ENCODE results near the gene JUNB.

Gene JUNB

DNA sequence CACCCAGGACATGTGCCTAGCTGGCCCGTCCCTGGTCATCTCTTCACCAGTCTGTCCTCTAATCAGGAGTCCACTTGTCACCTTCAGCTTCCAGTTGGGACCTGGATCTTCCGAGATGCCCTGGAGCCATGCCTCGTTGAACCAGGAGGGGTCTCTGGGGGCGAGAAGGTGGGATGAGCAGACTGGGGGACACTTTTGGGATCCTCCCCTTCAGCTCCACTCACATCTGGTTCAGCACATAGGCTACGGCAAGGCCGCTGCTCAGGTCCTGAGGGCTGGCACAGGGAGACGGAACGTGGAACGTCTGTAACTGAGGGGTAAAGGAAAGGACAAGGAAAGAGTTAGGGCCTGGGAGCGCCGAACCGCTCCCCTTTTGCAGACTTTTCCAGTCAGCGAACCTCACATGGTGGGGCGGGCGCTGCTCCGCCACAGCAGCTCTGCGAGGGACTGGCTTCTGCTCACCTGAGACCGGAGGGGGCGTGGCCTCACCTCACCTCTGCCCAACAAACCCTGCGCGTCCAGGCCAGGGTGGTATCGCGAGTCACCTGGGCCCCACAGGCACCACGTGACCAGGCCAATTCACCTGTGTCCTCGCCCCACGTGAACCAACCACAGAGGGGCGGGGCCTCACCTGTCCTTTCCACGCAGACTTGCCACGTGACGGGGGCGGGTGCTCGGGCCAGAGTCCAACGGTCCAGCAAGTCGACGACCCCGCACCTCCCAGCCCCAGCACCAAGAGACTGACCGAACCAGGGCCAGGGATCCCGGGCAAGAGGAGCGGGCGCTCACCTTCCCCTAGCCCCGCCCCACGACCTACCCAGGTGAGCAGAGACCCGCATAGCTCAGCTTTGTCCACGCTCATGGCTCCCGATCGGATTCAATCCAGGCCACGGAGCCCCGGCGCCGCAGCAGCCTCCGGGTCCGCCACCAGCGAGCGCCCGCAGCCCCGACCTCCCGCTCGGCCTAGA is 16.4 kb upstream of the JUNB start, which contains the start of gene HOOK2:
Gene HOOK2, minus strand, starts transcription at position 965 of the 968 bp plus-strand sequence. Its CDS starts 103 bp downstream, at position 862.
- DNase-seq (ENCODE audit: low spot score): no peak

DNA sequence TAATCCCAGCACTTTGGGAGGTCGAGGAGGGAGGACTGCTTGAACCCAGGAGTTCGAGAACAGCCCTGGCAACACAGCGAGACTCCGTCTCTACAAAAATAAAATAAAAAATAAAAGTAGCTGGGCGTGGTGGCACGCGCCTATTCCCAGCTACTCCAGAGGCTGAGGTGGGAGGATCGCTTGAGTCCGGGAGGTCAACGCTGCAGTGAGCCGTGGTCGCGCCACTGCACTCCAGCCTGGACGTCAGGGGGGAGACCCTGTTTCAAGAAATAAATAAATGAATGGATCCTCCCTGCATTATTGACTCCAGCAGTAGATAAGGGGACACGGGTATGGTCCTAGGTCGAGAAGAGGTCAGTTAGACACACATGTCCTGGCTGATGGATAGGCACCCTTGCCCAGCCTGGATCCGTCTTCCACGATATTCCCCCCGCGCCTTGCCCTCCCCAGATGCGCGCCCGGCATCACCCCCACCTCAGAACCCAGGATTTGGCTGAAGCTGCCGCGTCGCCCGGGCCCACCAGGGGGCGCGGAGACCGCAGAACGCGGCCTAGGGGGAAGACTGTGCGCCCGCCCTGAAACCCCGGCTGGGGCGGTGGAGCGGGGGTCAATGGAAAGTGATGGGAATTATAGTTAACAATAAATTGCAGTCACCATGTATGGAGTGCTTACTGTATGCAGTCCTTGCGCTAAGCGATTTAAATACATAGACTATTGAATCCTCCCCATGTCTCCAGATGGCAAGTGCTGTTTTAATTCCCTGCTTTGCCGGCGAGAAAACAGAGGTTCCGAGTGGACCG is 13.9 kb upstream of the JUNB start:
- peak; percentile 88 for DNase-seq (ENCODE audit: low spot score)

DNA sequence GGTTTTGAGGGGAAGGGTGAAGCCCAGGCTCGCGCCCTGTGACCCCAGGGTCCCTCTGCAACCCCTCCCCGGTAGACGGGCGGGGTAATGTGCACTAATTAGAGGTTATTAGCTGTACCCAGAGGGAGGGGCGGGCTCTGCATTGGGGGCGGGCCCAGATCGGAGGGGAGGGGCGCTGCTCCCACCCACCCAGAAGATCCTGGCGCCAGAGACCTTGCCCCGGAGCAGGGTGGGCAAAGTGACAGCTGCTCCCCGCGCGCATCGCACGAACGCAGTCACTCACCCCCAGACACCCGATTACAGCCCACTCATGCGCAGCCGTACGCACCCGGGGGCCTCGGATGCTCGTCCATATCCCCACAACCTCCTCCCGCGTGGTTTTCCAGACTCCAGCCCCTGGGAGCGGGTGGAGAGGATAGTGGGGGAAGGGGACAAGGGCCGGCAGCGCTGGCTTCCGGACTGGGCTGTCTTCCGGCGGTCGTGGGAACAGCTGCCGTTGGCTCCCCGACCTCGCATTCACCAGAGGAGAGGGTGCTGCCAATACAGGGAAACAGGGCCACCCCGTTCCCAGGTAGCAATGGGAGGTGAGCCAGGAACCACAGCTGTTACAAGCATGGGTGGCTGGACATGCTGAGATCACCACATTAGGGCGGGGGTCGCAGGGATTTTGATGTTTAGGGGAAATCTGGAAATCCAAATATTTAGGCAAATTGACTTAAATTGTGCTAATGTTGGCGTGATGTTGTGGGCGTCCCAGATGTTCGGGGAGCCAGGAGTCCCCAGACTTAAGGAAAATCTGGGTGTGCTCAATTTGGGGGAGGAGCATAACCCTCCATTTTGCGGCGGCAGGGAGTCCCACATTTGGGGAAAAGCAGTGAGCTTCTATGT is 13.0 kb upstream of the JUNB start:
- peak; percentile 79 for DNase-seq (ENCODE audit: low spot score)

DNA sequence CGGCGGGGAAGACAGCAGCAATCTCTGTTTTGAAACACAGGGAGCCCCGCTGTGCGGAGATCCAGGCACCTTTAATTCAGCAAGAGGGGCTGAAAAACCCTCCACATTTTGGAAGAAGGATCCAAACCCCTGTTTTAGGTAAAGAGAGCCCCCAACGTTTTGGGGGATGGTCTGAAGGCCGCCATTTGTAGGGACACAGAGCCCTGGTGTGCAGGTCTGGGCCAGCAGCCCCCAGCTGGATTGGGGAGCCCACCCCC is 12.5 kb upstream of the JUNB start:
- no peak for DNase-seq (ENCODE audit: low spot score)

DNA sequence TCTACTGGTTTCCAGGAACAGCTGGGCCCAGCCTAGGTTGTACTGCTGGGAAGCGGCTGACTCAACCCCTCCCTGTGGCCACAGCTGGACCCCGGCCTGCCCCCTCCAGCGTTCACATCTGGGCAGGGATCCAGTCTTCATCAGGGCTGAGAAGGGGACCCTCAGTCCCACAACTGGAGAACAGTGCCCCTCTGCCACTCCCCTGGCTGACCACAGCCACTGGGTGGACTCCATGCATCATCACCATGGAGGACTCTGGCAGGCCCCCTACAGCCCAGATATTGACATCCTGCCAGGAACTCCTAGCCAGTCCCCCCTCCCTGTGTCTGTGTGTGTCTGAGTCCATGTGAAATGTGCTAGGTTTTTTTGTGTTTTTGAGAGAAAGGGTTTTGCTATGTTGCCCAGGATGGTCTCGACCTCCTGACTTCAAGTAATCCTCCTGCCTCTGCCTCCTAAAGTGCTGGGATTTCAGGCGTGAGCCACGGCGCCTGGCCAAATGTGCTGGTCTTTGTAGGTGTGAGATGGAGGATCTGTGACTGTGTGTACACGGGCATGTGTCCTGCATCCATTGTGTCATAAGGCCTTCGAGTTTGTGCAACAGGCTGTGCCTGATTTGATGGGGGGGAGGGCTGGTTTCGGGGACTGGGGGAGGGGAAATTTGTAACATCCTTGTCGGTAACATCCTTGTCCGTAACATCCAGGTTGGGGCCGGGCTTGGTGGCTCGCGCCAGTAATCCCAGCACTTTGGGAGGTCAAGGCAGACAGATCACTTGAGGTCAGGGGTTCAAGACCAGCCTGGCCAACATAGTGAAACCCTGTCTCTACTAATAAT is 11.9 kb upstream of the JUNB start:
- DNase-seq (ENCODE audit: low spot score): no peak

DNA sequence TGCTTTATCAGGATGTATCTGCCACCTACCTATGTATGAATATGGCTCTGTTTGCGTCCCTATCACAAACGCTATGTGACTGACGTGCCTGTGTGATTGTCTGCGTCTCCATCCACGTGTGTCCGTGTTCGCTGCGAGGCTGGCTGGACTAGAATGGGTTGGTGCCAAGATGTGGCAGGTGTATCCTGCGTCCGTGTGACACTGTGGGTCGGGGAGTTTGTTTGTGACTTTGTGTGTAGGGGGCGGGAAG is 9.2 kb upstream of the JUNB start:
- no peak for DNase-seq (ENCODE audit: low spot score)

DNA sequence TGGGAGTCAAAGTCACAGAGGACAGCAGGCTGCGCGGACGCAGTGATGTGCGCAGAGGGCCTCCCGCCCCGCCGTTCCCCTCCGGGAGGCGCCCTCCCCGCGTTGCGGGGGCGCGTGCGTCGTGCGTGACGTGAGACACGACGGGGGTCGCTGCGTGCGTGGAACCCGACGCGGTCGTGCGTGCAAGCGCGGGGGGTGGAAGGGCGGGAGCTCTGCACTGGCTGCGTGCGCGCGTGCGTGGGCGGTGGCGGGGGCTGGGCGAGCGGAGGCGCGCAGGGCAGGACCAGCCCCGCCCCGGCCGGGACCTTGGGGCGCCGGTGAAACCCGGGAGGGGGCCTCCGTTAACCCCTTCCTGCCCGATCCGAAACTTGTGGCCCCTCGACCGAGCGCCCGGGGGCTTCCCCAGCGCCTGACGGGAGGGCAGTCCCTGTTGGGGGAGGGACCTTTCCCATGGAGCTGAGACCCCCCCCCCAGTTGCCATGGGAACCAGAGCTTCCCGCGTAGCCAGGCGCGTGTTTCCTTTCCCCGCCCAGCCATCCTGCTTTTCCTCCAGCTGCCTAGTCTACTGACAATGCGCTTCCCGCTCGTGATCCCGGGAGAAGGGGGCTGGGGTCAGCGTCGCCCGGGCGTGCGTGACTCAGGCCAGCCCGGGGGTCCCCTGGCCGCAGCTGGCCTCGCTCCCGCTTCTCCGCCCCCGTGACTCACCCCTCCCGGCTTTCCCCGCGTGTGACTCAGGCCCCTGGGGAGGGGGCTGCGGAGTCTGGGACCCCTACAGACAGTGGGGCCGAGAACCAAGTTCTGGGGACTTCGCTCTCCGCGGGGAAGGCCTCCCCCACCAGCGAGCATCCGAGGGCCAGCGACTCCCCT is 8.6 kb upstream of the JUNB start:
- peak; percentile 88 for DNase-seq (ENCODE audit: low spot score)

DNA sequence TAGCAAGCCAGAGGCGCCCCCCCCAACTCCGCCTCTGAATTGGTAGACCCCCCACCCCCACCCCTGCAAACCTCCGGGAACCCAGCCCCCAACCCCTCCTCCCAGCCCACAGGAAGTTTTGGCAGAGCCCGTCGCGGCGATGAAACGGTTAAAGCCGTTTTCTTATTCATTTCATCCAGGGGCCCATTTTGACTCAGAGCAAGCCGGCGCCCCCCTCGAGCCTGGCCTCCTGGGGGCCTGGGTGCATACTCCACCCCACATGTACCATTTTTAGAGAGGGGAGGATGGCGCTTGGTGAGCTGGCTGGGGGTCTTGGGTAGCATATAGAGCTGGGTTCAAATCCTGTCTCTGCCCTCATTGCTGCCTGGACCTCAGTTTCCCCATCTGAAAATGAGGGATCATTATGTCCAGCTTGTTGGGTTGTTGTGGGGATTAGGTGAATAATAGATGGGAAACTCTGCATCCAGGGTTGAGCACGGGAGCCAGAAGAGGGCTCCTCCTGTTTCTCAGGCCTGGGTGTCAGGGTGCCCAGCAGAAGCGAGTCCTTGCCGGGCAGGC is 7.9 kb upstream of the JUNB start:
- DNase-seq (ENCODE audit: low spot score): no peak

DNA sequence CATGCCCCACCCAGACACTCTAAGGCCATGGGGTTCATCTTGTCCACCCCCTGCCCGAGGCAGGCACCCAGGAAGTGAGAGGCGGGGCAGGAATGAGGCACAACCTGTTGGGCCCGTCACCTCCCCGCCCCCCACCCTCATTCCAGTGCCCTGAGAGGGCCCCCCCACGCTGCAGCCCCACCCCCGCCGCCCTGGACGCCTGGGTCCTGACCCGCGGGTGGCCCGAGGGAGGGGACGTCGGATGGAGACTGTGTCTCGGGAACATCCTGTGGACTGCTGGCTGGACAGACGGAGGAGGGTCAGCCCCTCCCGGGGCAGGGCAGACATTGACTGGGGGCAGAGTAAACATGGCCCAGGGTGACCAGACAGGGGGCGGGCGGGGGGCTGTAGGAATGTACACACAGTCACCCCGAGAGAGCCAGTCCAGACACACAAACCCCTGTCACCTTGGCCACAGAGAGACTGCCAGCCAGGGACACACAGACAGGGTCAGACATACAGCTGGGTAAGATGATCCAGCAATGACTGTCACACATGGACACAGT is 7.4 kb upstream of the JUNB start:
- DNase-seq (ENCODE audit: low spot score): no peak

DNA sequence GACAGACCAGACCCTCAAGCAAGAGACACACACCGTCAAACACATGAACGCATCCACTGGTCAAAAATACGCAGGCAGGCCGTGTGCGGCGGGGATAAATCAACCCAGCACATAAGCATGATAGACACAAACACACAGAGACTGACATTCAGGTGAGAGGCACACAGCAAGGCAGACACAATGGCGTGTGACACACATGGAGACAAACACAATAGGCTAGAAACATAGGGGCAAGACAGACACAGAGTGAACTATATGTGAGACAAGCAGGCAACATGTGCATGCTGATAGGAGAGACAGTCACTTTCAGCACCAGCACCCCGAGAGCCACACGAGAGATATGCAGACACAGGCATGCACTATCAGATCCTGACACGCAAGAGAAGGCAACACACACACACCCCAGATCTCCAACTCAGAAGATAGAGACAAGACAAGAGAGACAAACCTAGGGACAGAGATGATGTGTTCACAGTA is 6.9 kb upstream of the JUNB start:
- no peak for DNase-seq (ENCODE audit: low spot score)

DNA sequence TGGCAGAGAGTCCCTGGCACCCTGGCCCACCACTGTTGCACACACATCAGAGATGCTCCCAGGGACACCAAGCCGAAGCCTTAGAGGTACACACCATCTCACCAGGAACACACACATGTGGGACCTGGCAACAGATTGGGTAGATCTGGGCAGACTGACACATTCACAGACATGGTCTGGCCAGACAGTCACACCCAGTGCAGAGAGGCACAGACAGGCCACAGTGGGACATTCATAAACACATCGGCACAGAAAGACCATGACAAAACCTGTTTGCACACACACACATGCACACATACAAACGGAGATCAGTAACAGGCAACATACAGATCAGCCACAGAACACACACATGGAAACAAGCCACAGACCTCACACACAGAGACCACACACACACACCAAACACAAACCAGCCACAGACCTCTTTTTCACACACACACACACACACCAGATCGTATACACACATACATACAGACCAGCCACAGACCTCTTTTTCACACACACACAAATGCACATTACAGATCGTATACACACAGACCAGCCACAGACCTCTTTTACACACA is 6.3 kb upstream of the JUNB start:
- DNase-seq (ENCODE audit: low spot score): no peak

DNA sequence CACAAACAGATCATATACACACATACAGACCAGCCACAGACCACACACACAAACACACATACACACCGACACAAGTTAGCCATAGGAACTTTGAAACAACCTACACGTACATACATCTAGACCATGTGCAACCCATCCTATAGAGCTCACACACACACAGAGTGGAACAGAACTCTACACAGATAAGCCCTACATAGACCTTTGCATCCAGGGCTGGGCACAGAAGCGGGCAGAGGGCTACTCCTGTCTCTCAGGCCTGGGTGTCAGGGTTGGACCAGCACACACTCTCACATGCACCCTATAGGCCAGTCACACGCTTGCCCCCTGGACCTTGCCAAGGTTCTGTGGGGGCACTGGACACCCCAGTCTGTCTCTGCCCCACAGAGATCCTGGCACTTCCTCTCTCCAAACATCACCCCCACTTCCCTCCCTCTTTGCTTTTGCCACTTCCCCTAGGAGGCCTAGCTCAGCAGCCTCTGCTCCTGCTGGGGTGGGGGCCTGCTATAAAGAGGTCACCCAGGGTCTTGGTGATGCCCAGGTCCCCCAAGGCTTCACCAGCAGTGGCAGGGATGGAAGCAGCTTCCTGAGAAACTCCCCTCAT is 5.8 kb upstream of the JUNB start:
- DNase-seq (ENCODE audit: low spot score): no peak

DNA sequence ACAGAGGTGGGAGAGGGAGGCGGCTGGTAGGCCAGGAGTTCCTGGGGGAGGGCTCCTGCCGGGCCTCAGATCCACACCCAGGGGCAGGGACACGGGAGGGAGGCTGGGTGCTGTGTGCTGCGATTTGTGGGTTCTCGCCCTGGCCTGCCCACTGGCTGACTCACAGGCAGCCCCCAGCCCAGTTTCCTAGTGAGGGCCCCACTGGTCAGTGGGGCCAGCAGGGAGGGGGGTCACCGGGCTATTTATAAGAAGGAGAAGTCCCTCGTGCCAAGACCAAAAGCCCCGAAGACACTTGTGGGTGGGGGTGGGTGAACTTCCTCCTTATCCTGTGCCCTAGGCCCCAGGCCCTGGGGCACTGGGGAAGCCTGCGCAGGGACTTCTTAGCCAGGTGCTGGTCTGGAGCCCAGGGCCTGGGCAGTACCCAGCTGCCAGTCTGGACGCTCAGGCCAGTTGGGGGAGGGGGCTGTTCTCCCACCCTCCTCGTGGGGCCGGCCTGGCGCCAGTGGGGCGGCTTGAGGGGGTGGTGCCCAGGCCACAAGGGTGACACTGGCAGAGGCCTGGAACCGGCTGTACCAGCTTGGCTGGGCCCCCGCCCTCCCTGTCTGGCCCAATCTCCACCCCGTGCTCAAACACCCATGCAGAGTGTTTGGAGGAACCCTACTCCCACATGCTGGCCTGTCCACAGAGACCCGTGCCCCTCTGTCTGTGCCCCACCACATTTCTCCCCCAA is 5.0 kb upstream of the JUNB start:
- DNase-seq (ENCODE audit: low spot score): no peak

DNA sequence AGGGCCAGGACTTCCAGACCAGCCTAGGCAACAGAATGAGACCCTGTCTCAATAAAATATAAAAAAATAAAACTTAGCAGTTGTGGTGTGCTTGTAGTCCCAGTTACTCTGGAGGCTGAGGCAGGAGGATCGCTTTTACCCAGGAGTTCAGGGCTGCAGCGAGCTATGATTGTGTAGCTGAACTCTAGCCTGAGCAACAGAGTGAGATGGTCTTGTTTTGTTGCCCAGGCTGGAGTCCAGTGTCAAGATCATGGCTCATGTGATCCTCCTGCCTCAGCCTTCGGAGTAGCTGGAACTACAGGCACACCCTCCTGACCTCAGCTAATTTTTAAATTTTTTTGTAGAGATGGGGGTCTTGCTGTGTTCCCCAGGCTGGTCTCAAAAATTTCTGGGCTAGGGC is 4.3 kb upstream of the JUNB start:
- no peak for DNase-seq (ENCODE audit: low spot score)

DNA sequence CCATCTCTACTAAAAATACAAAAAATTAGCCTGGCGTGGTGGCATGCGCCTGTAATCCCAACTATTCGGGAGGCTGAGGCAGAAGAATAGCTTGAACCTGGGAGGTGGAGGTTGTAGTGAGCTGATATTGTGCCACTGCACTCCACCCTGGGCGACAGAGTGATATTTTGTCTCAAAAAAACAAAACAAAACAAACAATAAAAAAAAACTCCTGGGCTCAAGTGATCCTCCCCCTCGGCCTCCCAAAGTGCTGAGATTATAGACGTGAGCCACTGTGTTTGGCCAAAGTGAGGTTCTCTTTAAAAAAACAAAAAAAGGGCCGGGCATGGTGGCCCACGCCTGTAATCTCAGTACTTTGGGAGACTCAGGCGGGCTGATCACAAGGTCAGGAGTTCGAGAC is 3.8 kb upstream of the JUNB start:
- DNase-seq (ENCODE audit: low spot score): no peak

DNA sequence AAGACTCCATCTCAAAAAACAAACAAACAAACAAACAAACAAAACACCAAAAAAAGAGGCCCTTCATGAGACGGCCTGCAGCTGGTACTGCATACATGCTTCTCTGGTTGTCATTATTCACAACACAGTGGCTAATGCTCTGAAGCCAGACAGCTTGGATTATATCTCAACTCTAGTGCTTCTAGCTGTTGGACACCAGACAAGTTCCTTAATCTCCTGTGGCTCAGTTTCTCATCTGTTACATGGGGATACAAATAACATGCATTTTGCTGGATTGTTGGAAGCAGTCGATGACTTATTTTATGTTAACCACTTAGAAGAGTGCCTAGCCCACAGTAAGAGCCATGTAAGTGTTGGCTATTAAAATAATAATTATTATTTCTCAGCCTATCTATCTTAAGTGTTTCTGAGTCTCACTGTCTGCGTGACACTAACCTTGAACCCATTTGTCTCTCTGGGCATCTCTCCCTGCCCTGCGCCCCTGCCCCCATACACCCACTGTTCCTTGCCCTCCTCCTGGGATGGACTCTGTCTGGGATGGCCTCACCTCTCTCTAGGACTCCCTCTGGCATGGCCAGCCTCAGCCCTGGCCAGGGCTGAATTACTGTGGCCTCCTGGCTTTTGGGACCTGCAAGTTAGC is 3.1 kb upstream of the JUNB start:
- no peak for DNase-seq (ENCODE audit: low spot score)

DNA sequence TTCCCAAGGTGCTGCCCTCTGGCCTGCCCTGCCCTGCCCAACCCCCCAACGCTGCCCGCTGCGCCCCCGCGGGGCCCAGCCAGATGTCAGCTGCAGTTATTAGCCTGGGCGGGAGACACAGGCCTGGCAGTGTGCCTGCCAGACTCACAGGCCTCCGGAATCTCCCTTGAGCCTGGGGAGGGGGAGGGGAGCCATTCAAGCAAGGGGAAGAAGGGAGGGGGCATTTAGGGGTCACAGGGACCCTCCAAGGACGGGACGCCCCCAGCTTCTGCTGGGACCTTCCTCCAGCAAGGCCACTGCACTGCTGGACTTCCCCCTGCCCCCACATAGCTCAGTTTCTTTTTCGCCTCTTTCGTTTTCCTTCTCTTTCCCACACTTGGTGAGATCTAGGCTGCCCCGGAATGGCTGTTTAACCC is 2.6 kb upstream of the JUNB start:
- peak; percentile 77 for DNase-seq (ENCODE audit: low spot score)

Data from D341Med (cell line).